KMS-11 (cell line): ENCODE measurements around the gene ELP5.
"Not testable (repeated sequence)": the region's sequence is repeated elsewhere in the genome, so short reads cannot be mapped to it uniquely, and the experiment has no call there.

Experiments used
- H2AFZ ChIP-seq: fragments of 200-600 bp; sonication (generic); 2 replicates; pipeline ENCODE4 v1.6.1; 2016; ENCODE audit warnings: antibody characterized with exemption, mixed run types, low read depth
- H3K27ac ChIP-seq: fragments of 200-600 bp; sonication (generic); 2 replicates; pipeline ENCODE4 v1.6.1; 2016; ENCODE audit warnings: mild to moderate bottlenecking, mixed run types
- H3K27me3 ChIP-seq: fragments of 200-600 bp; sonication (generic); 2 replicates; pipeline ENCODE4 v1.6.1; 2017; ENCODE audit warnings: mild to moderate bottlenecking, low read depth, mixed run types, moderate library complexity; ENCODE audit not compliant: insufficient read depth
- H3K36me3 ChIP-seq: fragments of 200-600 bp; sonication (generic); 2 replicates; pipeline ENCODE4 v1.6.1; 2017; ENCODE audit warnings: mild to moderate bottlenecking, mixed run types; ENCODE audit not compliant: insufficient read depth
- H3K4me1 ChIP-seq: fragments of 200-600 bp; sonication (generic); 2 replicates; pipeline ENCODE4 v1.6.1; 2016; ENCODE audit warnings: mild to moderate bottlenecking, low read depth, mixed run types; ENCODE audit not compliant: poor library complexity, severe bottlenecking
- H3K4me2 ChIP-seq: fragments of 200-600 bp; sonication (generic); 2 replicates; pipeline ENCODE4 v1.7.0; 2016; ENCODE audit warnings: mild to moderate bottlenecking, mixed run types
- H3K4me3 ChIP-seq: fragments of 200-600 bp; sonication (generic); IDR thresholded peaks from 2 replicates; pipeline ENCODE4 v1.6.1; 2017; ENCODE audit warnings: low read depth, low read length, mixed read lengths; ENCODE audit not compliant: insufficient read depth
- H3K79me2 ChIP-seq: fragments of 200-600 bp; sonication (generic); 2 replicates; pipeline ENCODE4 v1.6.1; 2016; ENCODE audit warnings: low read depth, mixed run types; ENCODE audit not compliant: insufficient read depth
- H3K9ac ChIP-seq: fragments of 200-600 bp; sonication (generic); 2 replicates; pipeline ENCODE4 v1.6.1; 2016; ENCODE audit warnings: mild to moderate bottlenecking, mixed run types
- H4K20me1 ChIP-seq: fragments of 200-600 bp; sonication (generic); 2 replicates; pipeline ENCODE4 v1.6.1; 2016; ENCODE audit warnings: mild to moderate bottlenecking, mixed run types; ENCODE audit not compliant: insufficient read depth
- TF ChIP-seq, protein P1 (sequence below): fragments of 200-600 bp; sonication (generic); conservative IDR thresholded peaks from 2 replicates; pipeline ENCODE4 v1.6.1; 2017; ENCODE audit warnings: low read depth, mild to moderate bottlenecking, antibody characterized with exemption, low read length, moderate library complexity, mixed read lengths

The ELP5 gene

DNA sequence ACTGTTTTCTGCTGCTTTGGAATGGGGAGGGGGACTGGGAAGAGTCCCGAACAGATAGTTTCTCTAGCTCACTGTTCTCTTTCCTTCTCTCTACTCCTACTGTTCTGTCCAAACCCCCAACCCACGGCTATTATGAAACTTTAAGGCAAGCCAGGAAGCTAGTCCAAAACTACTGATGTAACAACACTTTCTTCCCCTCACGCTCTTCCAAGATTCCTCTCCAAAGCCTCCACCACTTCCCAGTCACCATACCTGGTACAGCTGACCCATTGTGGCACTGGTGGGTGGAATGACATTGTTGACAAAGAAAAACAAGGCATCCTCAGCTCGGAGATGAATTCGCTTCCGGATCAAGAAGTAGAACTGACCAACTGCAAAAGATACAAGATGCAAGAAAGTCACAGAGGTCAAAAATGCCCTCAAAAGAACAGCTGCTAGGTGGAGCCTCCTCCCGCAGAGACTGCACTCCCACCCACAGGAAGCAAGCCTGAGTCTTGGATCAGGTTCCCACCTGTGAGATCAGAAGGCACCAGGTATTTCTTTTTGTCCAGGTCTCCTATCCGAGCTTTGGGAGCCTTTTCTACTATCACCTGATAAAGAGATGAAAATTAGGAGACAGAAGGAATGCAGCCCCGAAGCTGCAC, 10.8 kb upstream of the ELP5 start:
- Histone ChIP-seq H3K4me1 (no peaks in the 10 kb centered on the region), H3K27me3 (no peaks in the 10 kb centered on the region), H2AFZ (no peak overlapping the region), H3K36me3 (no peaks in the 10 kb centered on the region), H3K79me2 (no peaks in the 10 kb centered on the region), H3K9ac (peak overlapping the region; percentile 37; the same call in 1 of the 2 replicates), H3K27ac (peak overlapping the region; percentile 22; the same call in 1 of the 2 replicates), H3K4me2 (peak overlapping the region; percentile 45; the same call in 1 of the 2 replicates), H3K4me3 (no peak overlapping the region), H4K20me1 (no peaks in the 10 kb centered on the region)
- TF ChIP-seq, protein P1, sequence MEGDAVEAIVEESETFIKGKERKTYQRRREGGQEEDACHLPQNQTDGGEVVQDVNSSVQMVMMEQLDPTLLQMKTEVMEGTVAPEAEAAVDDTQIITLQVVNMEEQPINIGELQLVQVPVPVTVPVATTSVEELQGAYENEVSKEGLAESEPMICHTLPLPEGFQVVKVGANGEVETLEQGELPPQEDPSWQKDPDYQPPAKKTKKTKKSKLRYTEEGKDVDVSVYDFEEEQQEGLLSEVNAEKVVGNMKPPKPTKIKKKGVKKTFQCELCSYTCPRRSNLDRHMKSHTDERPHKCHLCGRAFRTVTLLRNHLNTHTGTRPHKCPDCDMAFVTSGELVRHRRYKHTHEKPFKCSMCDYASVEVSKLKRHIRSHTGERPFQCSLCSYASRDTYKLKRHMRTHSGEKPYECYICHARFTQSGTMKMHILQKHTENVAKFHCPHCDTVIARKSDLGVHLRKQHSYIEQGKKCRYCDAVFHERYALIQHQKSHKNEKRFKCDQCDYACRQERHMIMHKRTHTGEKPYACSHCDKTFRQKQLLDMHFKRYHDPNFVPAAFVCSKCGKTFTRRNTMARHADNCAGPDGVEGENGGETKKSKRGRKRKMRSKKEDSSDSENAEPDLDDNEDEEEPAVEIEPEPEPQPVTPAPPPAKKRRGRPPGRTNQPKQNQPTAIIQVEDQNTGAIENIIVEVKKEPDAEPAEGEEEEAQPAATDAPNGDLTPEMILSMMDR, result no peak

DNA sequence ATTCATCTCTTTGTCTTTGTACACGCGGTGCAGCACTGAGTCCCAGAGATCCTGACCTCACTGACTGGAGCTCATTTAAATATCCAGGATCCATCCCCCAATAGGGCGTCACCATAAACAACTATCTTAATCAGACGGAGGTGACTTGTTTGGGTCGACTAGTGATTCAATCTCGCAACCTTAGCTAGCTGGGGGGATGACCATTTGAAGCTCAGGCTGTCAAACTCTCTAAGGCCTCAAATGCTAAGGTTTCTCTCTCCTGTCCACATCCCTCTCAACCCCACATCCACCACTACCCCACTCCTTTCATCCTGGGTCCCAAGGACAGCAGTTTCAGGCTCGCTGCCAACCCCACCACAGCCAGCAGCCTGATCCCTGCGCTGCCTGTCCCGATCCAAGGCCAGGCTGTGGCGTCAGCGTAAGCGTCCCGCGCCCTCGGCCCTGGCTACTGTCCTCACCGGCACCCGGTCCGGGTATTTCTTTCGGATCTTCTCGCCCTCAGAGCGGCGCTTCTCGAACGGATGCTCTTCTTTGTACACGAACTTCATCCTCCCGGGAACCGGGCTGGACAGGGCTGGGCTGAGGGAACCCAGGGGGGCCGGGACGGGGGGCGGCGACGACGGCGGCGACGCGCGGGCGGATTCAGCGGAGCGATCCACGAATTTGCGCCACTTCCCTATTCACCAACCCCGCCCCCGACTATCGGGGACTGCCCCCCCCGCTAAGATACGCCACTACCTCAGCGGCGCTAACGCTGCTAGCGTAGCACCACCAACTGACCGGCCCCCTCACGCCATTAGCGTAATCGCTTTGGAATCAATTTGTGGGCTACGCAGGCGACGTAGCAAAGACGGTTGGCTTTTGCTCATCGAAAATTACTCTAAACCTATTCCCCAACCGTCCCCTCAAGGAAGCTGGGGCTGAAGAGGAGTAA, 10.0 kb upstream of the ELP5 start, which contains the start of gene GABARAP:
Gene GABARAP, minus strand, starts transcription at position 667 of the 934 bp plus-strand sequence. Its CDS starts 119 bp downstream, at position 548.
- H3K4me2 ChIP-seq, result peak within 1 kb of the TSS; percentile 45; the same call in 1 of the 2 replicates
- no peak within 1 kb of the TSS for H3K4me3 ChIP-seq
- H3K9ac ChIP-seq, result peak within 1 kb of the TSS; percentile 39; the same call in 1 of the 2 replicates
- no peaks in the 10 kb centered on the region for H3K27me3 ChIP-seq
- no peaks in the 10 kb centered on the region for H4K20me1 ChIP-seq
- H3K4me1 ChIP-seq, result no peaks in the 10 kb centered on the region
- no peaks in the 10 kb centered on the region for H3K36me3 ChIP-seq
- no peaks in the 10 kb centered on the region for H3K79me2 ChIP-seq
- TF ChIP-seq, protein P1, result no peak
- peak within 1 kb of the TSS; percentile 39 for H3K27ac ChIP-seq
- peak within 1 kb of the TSS; percentile 34; the same call in 1 of the 2 replicates for H2AFZ ChIP-seq

DNA sequence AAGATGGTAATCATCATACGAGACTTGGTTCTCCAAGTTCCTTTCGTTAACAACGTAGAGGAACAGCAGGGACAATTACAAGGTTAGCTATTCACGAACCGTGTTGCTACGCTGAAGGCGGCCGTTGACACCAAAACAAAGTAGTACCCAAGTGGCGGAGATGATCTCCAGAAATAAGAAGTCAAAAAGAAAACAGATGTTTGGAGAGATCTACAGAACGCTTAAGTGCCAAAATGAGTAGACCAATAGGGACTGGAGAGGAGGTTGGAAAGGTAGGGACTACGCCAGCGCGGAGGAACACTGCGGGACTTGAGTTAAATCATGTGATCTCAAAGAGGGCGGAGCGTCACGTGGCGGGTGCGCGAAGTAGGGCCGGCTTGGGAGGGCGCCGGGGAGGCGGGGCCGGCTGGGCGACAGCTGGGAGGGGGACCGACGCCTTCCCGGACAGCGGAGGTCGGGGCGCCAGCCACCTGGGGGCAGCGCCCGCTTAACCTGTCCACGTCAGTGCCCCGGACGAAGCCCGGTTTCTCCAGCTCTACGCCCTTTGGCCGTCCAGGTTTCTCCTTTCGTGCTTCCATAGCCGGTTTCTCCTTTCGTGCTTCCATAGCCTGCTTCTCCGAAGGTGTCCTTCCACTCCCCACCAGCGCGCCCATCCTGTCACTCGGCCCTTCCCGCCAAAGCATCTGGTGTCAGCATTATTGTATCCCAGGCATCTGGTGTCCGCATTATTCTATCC, 9.1 kb upstream of the ELP5 start:
- Histone ChIP-seq H3K27ac (peak overlapping the region; percentile 39), H2AFZ (peak overlapping the region; percentile 34; the same call in 1 of the 2 replicates), H3K4me2 (no peak overlapping the region), H3K4me3 (no peak overlapping the region), H3K79me2 (no peaks in the 10 kb centered on the region), H3K9ac (peak overlapping the region; percentile 39; the same call in 1 of the 2 replicates), H3K27me3 (no peaks in the 10 kb centered on the region), H3K36me3 (no peaks in the 10 kb centered on the region), H4K20me1 (no peaks in the 10 kb centered on the region), H3K4me1 (no peaks in the 10 kb centered on the region)
- TF ChIP-seq, protein P1, result no peak

DNA sequence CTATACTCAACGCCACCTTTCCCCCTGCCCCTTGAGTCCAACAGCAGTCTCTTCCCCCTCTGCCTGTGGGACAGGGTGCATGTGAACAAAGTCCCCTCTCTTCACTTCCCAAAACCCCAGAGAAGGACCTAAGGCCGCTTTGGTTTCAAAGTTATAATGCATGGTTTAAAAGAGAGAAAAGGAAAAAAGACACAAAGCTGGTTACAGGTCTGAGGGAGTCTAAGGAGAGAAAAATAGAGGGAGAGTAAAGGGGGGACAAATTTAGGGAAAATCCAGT, 8.6 kb upstream of the ELP5 start:
- Histone ChIP-seq H3K4me2 (no peak overlapping the region), H3K9ac (no peak overlapping the region), H3K4me3 (no peak overlapping the region), H2AFZ (no peak overlapping the region), H4K20me1 (no peaks in the 10 kb centered on the region), H3K79me2 (no peaks in the 10 kb centered on the region), H3K36me3 (no peaks in the 10 kb centered on the region), H3K27me3 (no peaks in the 10 kb centered on the region), H3K27ac (no peak overlapping the region), H3K4me1 (no peaks in the 10 kb centered on the region)
- TF ChIP-seq, protein P1, result no peak

DNA sequence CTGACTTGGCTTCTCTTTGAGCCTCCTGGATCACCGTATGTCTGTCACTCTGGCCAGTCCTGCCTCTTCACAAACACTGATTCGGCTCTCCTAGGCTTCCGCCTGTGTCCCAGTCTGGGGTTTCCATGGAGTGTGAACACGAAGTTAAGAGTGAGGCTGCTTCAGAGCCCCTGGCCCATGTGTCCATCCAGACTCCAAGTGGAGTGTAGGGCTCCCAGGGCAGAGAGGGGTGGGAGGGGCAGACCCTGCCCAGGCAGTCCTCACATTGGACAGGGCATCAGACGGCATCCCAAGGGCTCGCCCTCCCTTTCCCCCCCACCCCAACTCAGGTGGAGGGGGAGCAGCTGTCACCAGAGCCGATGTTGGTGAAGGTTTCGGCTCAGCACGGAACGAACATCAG, 8.2 kb upstream of the ELP5 start:
- not testable (repeated sequence) for H3K36me3 ChIP-seq, H3K27ac ChIP-seq, H4K20me1 ChIP-seq, H2AFZ ChIP-seq, H3K4me1 ChIP-seq, H3K4me2 ChIP-seq, H3K4me3 ChIP-seq, H3K79me2 ChIP-seq, H3K27me3 ChIP-seq, H3K9ac ChIP-seq
